ENCODE results near the gene TKT. TPM values are rescaled to one million over a fixed set of nuclear protein-coding genes. Genes with fewer than 3 reads are reported as not detected.
A peak's percentile ranks its signal among the peaks of the same experiment; 100 is the strongest.

The TKT gene
- total and polyA plus RNA-seq, 2 of the 13 experiments (the other 11 are each of a cell fraction or from before 2014, with no cell fraction given), result 150 to 238 TPM

DNA sequence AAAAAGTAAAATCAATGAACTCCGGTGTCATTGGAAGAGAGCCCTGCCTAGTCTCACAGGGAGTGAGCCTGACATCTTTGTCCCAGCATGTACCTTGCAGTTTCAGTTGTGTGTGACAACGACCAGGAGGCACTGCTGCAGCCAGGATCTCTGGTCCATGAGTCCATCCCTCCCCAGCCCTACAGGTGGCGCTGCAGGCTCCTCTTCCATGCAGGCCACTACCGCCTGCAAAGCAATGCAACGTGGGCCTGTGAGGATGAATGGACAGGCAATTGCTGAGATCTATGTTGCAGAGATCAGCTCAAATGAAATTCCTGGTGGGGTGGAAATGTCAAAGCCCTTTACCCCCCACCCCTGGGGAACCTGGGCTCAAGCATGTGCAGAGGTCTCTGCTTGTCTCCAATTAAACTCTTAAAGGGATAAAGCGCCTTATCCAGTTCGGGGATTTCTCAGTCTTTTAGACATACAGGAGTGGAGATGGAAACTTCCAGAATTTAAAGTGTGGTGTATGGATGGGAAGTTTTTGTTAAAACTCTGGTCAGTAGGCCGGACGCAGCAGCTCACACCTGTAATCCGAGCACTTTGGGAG lies 35.8 kb downstream of the TKT start (continued):
- TF ChIP-seq, protein P1, sequence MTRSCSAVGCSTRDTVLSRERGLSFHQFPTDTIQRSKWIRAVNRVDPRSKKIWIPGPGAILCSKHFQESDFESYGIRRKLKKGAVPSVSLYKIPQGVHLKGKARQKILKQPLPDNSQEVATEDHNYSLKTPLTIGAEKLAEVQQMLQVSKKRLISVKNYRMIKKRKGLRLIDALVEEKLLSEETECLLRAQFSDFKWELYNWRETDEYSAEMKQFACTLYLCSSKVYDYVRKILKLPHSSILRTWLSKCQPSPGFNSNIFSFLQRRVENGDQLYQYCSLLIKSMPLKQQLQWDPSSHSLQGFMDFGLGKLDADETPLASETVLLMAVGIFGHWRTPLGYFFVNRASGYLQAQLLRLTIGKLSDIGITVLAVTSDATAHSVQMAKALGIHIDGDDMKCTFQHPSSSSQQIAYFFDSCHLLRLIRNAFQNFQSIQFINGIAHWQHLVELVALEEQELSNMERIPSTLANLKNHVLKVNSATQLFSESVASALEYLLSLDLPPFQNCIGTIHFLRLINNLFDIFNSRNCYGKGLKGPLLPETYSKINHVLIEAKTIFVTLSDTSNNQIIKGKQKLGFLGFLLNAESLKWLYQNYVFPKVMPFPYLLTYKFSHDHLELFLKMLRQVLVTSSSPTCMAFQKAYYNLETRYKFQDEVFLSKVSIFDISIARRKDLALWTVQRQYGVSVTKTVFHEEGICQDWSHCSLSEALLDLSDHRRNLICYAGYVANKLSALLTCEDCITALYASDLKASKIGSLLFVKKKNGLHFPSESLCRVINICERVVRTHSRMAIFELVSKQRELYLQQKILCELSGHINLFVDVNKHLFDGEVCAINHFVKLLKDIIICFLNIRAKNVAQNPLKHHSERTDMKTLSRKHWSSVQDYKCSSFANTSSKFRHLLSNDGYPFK (CRISPR knock-in tag; IDR thresholded peaks at IDR 0.05; ENCODE audit: borderline replicate concordance), result peak; percentile 55; the same call in 1 of the 2 replicates
- TF ChIP-seq, protein P2, sequence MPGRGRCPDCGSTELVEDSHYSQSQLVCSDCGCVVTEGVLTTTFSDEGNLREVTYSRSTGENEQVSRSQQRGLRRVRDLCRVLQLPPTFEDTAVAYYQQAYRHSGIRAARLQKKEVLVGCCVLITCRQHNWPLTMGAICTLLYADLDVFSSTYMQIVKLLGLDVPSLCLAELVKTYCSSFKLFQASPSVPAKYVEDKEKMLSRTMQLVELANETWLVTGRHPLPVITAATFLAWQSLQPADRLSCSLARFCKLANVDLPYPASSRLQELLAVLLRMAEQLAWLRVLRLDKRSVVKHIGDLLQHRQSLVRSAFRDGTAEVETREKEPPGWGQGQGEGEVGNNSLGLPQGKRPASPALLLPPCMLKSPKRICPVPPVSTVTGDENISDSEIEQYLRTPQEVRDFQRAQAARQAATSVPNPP (CRISPR knock-in tag; IDR thresholded peaks at IDR 0.05), result no peak
- TF ChIP-seq ISX (CRISPR knock-in tag; conservative IDR thresholded peaks at IDR 0.05), result no peak
- TF ChIP-seq, protein P3, sequence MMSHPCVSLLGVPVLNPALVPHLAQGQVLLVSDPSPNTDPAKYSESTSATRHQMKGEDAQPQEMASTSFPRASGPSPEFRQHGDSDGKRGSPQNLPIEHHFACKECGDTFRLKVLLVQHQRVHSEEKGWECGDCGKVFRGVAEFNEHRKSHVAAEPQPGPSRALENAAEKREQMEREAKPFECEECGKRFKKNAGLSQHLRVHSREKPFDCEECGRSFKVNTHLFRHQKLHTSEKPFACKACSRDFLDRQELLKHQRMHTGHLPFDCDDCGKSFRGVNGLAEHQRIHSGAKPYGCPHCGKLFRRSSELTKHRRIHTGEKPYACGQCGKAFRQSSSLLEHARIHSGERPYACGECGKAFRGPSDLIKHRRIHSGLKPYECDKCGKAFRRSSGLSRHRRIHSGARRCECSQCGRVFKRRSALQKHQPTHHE (CRISPR knock-in tag; IDR thresholded peaks at IDR 0.05; ENCODE audit: borderline replicate concordance), result no peak
- TF ChIP-seq KLF13 (CRISPR knock-in tag; IDR thresholded peaks at IDR 0.05), result no peak
- TF ChIP-seq MED8 (CRISPR knock-in tag; IDR thresholded peaks at IDR 0.05; ENCODE audit: insufficient replicate concordance), result no peak
- TF ChIP-seq ZNF737 (CRISPR knock-in tag; IDR thresholded peaks at IDR 0.05; ENCODE audit: borderline replicate concordance), result no peak
- no peak for TF ChIP-seq SP1 (IDR thresholded peaks at IDR 0.05)
- 0 out of 2 replicates have a peak, but pooled peaks have one; percentile 51 for TF ChIP-seq SP1 (CRISPR knock-in tag; IDR thresholded peaks at IDR 0.05)
- no peak for TF ChIP-seq ZNF670 (CRISPR knock-in tag; IDR thresholded peaks at IDR 0.05; ENCODE audit: borderline replicate concordance)
- TF ChIP-seq, protein P4, sequence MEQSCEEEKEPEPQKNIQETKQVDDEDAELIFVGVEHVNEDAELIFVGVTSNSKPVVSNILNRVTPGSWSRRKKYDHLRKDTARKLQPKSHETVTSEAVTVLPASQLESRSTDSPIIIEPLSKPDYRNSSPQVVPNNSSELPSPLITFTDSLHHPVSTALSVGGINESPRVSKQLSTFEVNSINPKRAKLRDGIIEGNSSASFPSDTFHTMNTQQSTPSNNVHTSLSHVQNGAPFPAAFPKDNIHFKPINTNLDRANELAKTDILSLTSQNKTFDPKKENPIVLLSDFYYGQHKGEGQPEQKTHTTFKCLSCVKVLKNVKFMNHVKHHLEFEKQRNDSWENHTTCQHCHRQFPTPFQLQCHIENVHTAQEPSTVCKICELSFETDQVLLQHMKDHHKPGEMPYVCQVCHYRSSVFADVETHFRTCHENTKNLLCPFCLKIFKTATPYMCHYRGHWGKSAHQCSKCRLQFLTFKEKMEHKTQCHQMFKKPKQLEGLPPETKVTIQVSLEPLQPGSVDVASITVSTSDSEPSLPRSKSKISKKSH (CRISPR knock-in tag; IDR thresholded peaks at IDR 0.05; ENCODE audit: borderline replicate concordance), result no peak
- TF ChIP-seq IRF2 (CRISPR knock-in tag; IDR thresholded peaks at IDR 0.05), result 0 out of 2 replicates have a peak, but pooled peaks have one; percentile 30
- TF ChIP-seq TBP (CRISPR knock-in tag; IDR thresholded peaks at IDR 0.05), result no peak
- TF ChIP-seq NR2F1 (CRISPR knock-in tag; IDR thresholded peaks at IDR 0.05), result no peak
- TF ChIP-seq, protein P5, sequence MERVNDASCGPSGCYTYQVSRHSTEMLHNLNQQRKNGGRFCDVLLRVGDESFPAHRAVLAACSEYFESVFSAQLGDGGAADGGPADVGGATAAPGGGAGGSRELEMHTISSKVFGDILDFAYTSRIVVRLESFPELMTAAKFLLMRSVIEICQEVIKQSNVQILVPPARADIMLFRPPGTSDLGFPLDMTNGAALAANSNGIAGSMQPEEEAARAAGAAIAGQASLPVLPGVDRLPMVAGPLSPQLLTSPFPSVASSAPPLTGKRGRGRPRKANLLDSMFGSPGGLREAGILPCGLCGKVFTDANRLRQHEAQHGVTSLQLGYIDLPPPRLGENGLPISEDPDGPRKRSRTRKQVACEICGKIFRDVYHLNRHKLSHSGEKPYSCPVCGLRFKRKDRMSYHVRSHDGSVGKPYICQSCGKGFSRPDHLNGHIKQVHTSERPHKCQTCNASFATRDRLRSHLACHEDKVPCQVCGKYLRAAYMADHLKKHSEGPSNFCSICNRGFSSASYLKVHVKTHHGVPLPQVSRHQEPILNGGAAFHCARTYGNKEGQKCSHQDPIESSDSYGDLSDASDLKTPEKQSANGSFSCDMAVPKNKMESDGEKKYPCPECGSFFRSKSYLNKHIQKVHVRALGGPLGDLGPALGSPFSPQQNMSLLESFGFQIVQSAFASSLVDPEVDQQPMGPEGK (CRISPR knock-in tag; IDR thresholded peaks at IDR 0.05), result 0 out of 2 replicates have a peak, but pooled peaks have one; percentile 25
- TF ChIP-seq, protein P6, sequence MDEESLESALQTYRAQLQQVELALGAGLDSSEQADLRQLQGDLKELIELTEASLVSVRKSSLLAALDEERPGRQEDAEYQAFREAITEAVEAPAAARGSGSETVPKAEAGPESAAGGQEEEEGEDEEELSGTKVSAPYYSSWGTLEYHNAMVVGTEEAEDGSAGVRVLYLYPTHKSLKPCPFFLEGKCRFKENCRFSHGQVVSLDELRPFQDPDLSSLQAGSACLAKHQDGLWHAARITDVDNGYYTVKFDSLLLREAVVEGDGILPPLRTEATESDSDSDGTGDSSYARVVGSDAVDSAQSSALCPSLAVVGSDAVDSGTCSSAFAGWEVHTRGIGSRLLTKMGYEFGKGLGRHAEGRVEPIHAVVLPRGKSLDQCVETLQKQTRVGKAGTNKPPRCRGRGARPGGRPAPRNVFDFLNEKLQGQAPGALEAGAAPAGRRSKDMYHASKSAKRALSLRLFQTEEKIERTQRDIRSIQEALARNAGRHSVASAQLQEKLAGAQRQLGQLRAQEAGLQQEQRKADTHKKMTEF (CRISPR knock-in tag; IDR thresholded peaks at IDR 0.05), result no peak
- TF ChIP-seq RAD21 (CRISPR knock-in tag; IDR thresholded peaks at IDR 0.05), result peak; percentile 87
- 0 out of 2 replicates have a peak, but pooled peaks have one; percentile 18 for TF ChIP-seq ZSCAN9 (CRISPR knock-in tag; IDR thresholded peaks at IDR 0.05; ENCODE audit: borderline replicate concordance)
- no peak for TF ChIP-seq ZNF652 (CRISPR knock-in tag; IDR thresholded peaks at IDR 0.05; ENCODE audit: borderline replicate concordance, low read depth)
- TF ChIP-seq PHF8 (CRISPR knock-in tag; IDR thresholded peaks at IDR 0.05), result no peak
